Measurements from ENCODE around the gene KIF5A. TPM values are rescaled to one million over a fixed set of nuclear protein-coding genes. Genes with fewer than 3 reads are reported as not detected.

The KIF5A gene
- total and polyA plus RNA-seq, 2 of the 13 experiments (the other 11 are each of a cell fraction or from before 2014, with no cell fraction given), result 1.6 to 11.9 TPM

DNA sequence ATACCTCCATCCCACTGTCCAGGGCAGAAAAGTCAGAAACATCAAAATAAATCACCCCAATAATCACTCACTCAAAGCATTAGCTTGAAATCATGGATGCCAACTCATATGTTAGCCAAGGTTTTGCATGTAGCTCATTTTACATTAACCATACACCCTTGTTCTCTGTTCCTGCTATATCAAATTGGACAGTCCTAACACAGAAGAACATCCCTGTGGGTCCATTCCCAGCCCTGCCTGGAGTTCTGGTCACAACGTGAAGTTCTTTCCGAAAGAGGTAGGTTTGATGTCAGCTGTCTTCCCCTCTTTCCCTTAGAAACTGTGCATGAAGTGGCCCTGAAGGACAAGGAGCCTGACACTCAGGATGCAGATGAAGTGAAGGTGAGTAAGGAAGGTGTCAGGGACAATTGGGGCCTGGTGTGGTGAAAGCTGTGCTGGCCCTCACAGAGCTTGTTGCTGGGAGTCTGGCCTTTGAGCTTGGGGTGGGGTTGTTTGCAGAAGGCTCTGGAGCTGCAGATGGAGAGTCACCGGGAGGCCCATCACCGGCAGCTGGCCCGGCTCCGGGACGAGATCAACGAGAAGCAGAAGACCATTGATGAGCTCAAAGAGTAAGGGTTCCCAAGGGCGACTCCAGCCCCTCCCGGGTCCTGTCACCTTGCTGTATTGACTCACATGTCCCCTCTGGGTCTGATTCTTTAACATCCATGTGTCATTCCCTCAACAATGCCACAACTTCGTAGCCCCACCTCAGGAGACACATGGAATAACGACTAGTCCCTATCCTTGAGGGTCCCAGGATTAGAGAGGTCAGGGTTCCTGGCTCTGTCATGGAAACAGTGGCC is 26.1 kb downstream of the KIF5A start (continued):
- TF ChIP-seq ZNF546 (CRISPR knock-in tag; conservative IDR thresholded peaks at IDR 0.05) (no peak), SETDB1 (CRISPR knock-in tag; IDR thresholded peaks at IDR 0.05; ENCODE audit: borderline replicate concordance) (no peak), GATAD2A (CRISPR knock-in tag; IDR thresholded peaks at IDR 0.05) (peak; percentile 78), ZNF496 (CRISPR knock-in tag; IDR thresholded peaks at IDR 0.05; ENCODE audit: insufficient replicate concordance) (no peak), HCFC1 (IDR thresholded peaks at IDR 0.05; ENCODE audit: low read depth, low read length) (no peak), KLF16 (CRISPR knock-in tag; IDR thresholded peaks at IDR 0.05) (no peak), HNRNPK (IDR thresholded peaks at IDR 0.05; ENCODE audit: low read depth, low read length, poor library complexity, severe bottlenecking) (no peak), FOSL1 (CRISPR knock-in tag; IDR thresholded peaks at IDR 0.05; ENCODE audit: borderline replicate concordance) (peak; percentile 20; the same call in 1 of the 2 replicates), NRL (CRISPR knock-in tag; IDR thresholded peaks at IDR 0.05; ENCODE audit: borderline replicate concordance) (peak; percentile 59; the same call in 1 of the 2 replicates), FOXC1 (CRISPR knock-in tag; IDR thresholded peaks at IDR 0.05; ENCODE audit: borderline replicate concordance) (0 out of 2 replicates have a peak, but pooled peaks have one; percentile 19), ZNF629 (CRISPR knock-in tag; conservative IDR thresholded peaks at IDR 0.05) (peak; percentile 24; the same call in 1 of the 2 replicates), PLRG1 (conservative IDR thresholded peaks at IDR 0.05) (no peak), ZNF510 (CRISPR knock-in tag; IDR thresholded peaks at IDR 0.05; ENCODE audit: low read depth) (no peak), KDM1A (CRISPR knock-in tag; IDR thresholded peaks at IDR 0.05) (peak; percentile 69; the same call in 1 of the 2 replicates), KDM6A (CRISPR knock-in tag; IDR thresholded peaks at IDR 0.05; ENCODE audit: low read depth) (peak; percentile 59; the same call in 1 of the 2 replicates), TFDP2 (CRISPR knock-in tag; IDR thresholded peaks at IDR 0.05) (peak; percentile 41; the same call in 1 of the 2 replicates), XRCC5 (optimal IDR thresholded peaks at IDR 0.05; ENCODE audit: low read length) (peak; percentile 48), ZNF260 (CRISPR knock-in tag; IDR thresholded peaks at IDR 0.05; ENCODE audit: borderline replicate concordance, low read depth) (no peak), MEF2D (CRISPR knock-in tag; IDR thresholded peaks at IDR 0.05) (peak; percentile 43), ZNF672 (CRISPR knock-in tag; IDR thresholded peaks at IDR 0.05) (no peak), GFI1 (CRISPR knock-in tag; IDR thresholded peaks at IDR 0.05; ENCODE audit: borderline replicate concordance) (0 out of 2 replicates have a peak, but pooled peaks have one; percentile 64), ZNF232 (CRISPR knock-in tag; IDR thresholded peaks at IDR 0.05; ENCODE audit: borderline replicate concordance) (peak; percentile 75; the same call in 1 of the 2 replicates), ZNF10 (CRISPR knock-in tag; IDR thresholded peaks at IDR 0.05; ENCODE audit: borderline replicate concordance, low read depth) (no peak), CBX1 (IDR thresholded peaks at IDR 0.05; ENCODE audit: low read depth) (no peak), TBX2 (CRISPR knock-in tag; IDR thresholded peaks at IDR 0.05; ENCODE audit: borderline replicate concordance) (peak; percentile 96), ZNF570 (CRISPR knock-in tag; IDR thresholded peaks at IDR 0.05; ENCODE audit: borderline replicate concordance) (no peak), BORCS8-MEF2B (CRISPR knock-in tag; IDR thresholded peaks at IDR 0.05) (0 out of 2 replicates have a peak, but pooled peaks have one; percentile 19), THAP11 (CRISPR knock-in tag; IDR thresholded peaks at IDR 0.05) (peak; percentile 65; the same call in 1 of the 2 replicates)
- TF ChIP-seq, protein P1, sequence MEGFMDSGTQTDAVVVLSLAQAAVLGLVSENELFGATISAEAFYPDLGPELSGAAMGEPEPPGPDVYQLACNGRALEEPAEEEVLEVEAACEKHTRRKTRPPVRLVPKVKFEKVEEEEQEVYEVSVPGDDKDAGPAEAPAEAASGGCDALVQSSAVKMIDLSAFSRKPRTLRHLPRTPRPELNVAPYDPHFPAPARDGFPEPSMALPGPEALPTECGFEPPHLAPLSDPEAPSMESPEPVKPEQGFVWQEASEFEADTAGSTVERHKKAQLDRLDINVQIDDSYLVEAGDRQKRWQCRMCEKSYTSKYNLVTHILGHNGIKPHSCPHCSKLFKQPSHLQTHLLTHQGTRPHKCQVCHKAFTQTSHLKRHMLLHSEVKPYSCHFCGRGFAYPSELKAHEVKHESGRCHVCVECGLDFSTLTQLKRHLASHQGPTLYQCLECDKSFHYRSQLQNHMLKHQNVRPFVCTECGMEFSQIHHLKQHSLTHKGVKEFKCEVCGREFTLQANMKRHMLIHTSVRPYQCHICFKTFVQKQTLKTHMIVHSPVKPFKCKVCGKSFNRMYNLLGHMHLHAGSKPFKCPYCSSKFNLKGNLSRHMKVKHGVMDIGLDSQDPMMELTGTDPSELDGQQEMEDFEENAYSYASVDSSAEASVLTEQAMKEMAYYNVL (CRISPR knock-in tag; IDR thresholded peaks at IDR 0.05; ENCODE audit: borderline replicate concordance), result peak; percentile 57; the same call in 1 of the 2 replicates
